Sigmoid colon (tissue), 3 donors: ENCODE data around the gene ATAD5.
"Not testable (repeated sequence)": the region's sequence is repeated elsewhere in the genome, so short reads cannot be mapped to it uniquely, and the experiment has no call there.

Source experiments
- POLR2A ChIP-seq, 2 donors: fragments of 450-650 bp; IDR thresholded peaks; one replicate each; pipeline ENCODE4 v1.6.1; 2016; ENCODE audit warnings: antibody characterized with exemption in 2 of 2, mild to moderate bottlenecking in 2 of 2, moderate library complexity in 2 of 2
- TF ChIP-seq, protein P1 (sequence below), 4 experiments: fragments of 450-650 bp in 3 of 4; fragments of 200-600 bp in 1 of 4; IDR thresholded peaks; one replicate each; pipeline ENCODE4 v1.5.1; 2016 to 2019; ENCODE audit warnings: antibody characterized with exemption in 4 of 4, mild to moderate bottlenecking in 3 of 4, moderate library complexity in 2 of 4

DNA sequence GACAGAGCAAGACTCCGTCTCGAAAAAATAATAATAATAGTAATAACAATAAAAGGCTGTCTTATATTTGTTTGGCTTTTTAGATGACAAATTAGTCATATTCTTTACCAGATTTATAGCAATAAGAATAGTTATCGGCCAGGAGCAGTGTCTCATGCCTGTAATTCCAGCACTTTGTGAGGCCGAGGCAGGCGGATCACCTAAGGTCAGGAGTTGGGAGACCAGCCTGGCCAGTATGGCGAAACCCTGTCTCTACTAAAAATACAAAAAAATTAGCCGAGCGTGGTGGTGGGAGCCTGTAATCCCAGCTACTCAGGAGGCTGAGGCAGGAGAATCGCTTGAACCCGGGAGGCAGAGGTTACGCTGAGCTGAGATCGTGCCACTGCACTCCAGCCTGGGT, 17.5 kb upstream of the ATAD5 start:
- TF ChIP-seq, protein P1, sequence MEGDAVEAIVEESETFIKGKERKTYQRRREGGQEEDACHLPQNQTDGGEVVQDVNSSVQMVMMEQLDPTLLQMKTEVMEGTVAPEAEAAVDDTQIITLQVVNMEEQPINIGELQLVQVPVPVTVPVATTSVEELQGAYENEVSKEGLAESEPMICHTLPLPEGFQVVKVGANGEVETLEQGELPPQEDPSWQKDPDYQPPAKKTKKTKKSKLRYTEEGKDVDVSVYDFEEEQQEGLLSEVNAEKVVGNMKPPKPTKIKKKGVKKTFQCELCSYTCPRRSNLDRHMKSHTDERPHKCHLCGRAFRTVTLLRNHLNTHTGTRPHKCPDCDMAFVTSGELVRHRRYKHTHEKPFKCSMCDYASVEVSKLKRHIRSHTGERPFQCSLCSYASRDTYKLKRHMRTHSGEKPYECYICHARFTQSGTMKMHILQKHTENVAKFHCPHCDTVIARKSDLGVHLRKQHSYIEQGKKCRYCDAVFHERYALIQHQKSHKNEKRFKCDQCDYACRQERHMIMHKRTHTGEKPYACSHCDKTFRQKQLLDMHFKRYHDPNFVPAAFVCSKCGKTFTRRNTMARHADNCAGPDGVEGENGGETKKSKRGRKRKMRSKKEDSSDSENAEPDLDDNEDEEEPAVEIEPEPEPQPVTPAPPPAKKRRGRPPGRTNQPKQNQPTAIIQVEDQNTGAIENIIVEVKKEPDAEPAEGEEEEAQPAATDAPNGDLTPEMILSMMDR (IDR thresholded peaks at IDR 0.05) = not testable (repeated sequence)
- TF ChIP-seq POLR2A (IDR thresholded peaks at IDR 0.05) = not testable (repeated sequence)
